ENCODE measurements around the gene ASXL1. TPM values are rescaled to one million over a fixed set of nuclear protein-coding genes. Genes with fewer than 3 reads are reported as not detected.
"Not testable (repeated sequence)": the region's sequence is repeated elsewhere in the genome, so short reads cannot be mapped to it uniquely, and the experiment has no call there.

The ASXL1 gene
- total RNA-seq, 1 donor from 2014 or later, result 140 TPM

DNA sequence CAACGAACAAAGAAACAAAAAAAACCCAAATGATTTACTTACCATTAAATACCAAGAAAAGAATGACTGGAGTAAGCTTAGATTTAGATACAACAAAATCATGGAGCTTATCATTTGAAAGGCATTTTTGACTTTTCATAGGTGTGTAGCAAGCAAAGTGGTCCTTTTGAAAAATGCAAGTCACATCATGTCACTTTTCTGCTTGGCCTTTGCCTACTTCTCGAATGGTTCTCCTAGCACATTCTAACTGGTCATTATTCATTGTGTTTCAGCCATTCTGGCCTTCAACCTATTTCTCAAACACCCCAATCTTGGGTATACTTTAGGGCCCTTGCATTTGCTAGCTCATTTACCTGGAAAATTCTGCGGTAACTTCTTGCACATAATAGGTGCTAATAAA lies 22.6 kb downstream of the ASXL1 start:
- Mint-ChIP-seq H3K27ac (ENCODE audit: unreplicated experiment) (no peak overlapping the region), H3K36me3 (ENCODE audit: low read depth) (peaks cover 7% of the 10 kb centered on the region), H3K27me3 (ENCODE audit: low read depth) (no peaks in the 10 kb centered on the region), H3K4me1 (peaks cover 25% of the 10 kb centered on the region), H3K4me3 (no peak overlapping the region), H3K9me3 (no peaks in the 10 kb centered on the region)
- TF ChIP-seq, protein P1, sequence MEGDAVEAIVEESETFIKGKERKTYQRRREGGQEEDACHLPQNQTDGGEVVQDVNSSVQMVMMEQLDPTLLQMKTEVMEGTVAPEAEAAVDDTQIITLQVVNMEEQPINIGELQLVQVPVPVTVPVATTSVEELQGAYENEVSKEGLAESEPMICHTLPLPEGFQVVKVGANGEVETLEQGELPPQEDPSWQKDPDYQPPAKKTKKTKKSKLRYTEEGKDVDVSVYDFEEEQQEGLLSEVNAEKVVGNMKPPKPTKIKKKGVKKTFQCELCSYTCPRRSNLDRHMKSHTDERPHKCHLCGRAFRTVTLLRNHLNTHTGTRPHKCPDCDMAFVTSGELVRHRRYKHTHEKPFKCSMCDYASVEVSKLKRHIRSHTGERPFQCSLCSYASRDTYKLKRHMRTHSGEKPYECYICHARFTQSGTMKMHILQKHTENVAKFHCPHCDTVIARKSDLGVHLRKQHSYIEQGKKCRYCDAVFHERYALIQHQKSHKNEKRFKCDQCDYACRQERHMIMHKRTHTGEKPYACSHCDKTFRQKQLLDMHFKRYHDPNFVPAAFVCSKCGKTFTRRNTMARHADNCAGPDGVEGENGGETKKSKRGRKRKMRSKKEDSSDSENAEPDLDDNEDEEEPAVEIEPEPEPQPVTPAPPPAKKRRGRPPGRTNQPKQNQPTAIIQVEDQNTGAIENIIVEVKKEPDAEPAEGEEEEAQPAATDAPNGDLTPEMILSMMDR (conservative IDR thresholded peaks at IDR 0.05), result no peak
- no peak for DNase-seq (ENCODE audit: low read depth, low spot score)

DNA sequence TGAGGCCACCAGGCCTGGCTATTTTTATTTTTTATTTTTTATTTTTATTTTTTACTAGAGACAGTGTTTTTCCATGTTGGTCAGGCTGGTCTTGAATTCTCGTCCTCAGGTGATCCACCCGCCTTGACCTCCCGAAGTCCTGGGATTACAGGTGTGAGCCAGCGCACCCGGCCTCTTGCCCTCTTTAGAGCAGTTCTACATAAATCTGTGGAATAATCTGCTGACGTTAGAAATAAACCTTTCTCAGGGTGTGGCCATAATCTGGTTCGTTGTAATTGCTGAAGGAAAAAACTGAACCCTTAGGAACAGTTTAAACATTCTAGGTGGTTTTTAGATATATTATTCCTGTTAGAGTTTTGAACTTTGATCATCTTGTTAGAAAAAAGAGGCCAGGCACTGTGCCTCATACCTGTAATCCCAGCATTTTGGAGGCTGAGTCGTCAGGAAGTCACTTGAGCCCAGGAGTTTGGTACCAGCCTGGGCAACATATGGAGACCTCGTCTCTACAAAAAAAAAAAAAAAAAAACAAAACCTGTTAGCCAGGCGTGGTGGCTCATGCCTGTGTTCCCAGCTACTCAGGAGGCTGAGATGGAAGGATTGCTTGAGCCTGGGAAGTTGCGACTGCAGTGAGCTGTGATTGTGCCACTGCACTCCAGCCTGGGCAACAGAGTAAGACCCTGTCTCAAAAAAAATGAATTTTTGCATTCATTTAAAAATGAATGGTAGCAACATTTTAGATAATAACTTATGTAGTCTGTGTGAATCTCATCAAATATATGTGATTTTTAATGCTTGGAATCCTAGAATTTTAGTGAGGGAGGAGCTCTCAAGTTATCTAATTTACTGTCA lies 24.2 kb downstream of the ASXL1 start:
- Mint-ChIP-seq H3K27me3 (ENCODE audit: low read depth) (no peaks in the 10 kb centered on the region), H3K36me3 (ENCODE audit: low read depth) (peaks cover 5% of the 10 kb centered on the region), H3K27ac (ENCODE audit: unreplicated experiment) (no peak overlapping the region)

GRCh38 chr20:32383441-32383840 lies 25.3 kb downstream of the ASXL1 start:
- Mint-ChIP-seq H3K4me1 (peaks cover 36% of the 10 kb centered on the region), H3K27ac (ENCODE audit: unreplicated experiment) (peak overlapping the region; percentile 30)
- not testable (repeated sequence) for H3K4me3 Mint-ChIP-seq; H3K27me3 Mint-ChIP-seq (ENCODE audit: low read depth); H3K9me3 Mint-ChIP-seq; H3K36me3 Mint-ChIP-seq (ENCODE audit: low read depth); DNase-seq (ENCODE audit: low read depth, low spot score)

More for the DNA sequence above, 24.2 kb downstream of the ASXL1 start:
- no peak for DNase-seq (ENCODE audit: low read depth, low spot score)
- Mint-ChIP-seq H3K9me3 (no peaks in the 10 kb centered on the region), H3K4me1 (peaks cover 31% of the 10 kb centered on the region), H3K4me3 (no peak overlapping the region)
- TF ChIP-seq, protein P1 (conservative IDR thresholded peaks at IDR 0.05), result no peak

- no peak overlapping the region for H3K4me3 Mint-ChIP-seq
- no peak overlapping the region for H3K27ac Mint-ChIP-seq (ENCODE audit: unreplicated experiment)
Measured at GRCh38 chr20:32385541-32385940, 27.4 kb downstream of the ASXL1 start.

GRCh38 chr20:32386091-32386490 lies 28.0 kb downstream of the ASXL1 start:
- no peaks in the 10 kb centered on the region for H3K9me3 Mint-ChIP-seq
- peaks cover 39% of the 10 kb centered on the region for H3K4me1 Mint-ChIP-seq
- TF ChIP-seq, protein P1 (conservative IDR thresholded peaks at IDR 0.05), result no peak

More at GRCh38 chr20:32385541-32385940, 27.4 kb downstream of the ASXL1 start:
- Mint-ChIP-seq H3K9me3 (no peaks in the 10 kb centered on the region), H3K36me3 (ENCODE audit: low read depth) (no peaks in the 10 kb centered on the region), H3K27me3 (ENCODE audit: low read depth) (no peaks in the 10 kb centered on the region), H3K4me1 (peaks cover 39% of the 10 kb centered on the region)
- TF ChIP-seq, protein P1 (conservative IDR thresholded peaks at IDR 0.05), result no peak
- DNase-seq (ENCODE audit: low read depth, low spot score), result no peak

DNA sequence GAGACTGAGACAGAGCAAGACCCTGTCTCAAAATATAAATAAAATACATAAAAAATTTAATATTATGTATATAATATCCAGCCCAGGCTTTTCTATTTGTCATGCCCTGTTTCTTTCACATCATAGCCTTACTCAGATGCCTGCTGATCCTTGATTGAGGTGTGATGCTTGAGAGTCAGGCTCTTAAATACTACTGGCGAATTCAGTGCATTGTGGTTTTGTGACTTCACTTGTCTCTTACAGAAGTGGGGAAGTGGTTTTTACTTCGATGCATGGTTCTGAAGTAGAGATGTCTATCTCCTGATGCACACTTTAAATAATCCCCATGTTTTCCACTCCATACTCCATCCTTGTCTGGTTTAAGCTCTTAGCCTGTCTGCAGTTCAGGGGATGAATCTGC lies 29.1 kb downstream of the ASXL1 start:
- Mint-ChIP-seq H3K36me3 (ENCODE audit: low read depth) (no peaks in the 10 kb centered on the region), H3K27me3 (ENCODE audit: low read depth) (no peaks in the 10 kb centered on the region), H3K4me1 (peaks cover 39% of the 10 kb centered on the region), H3K4me3 (no peak overlapping the region), H3K27ac (ENCODE audit: unreplicated experiment) (no peak overlapping the region), H3K9me3 (no peaks in the 10 kb centered on the region)
- DNase-seq (ENCODE audit: low read depth, low spot score), result no peak
- TF ChIP-seq, protein P1 (conservative IDR thresholded peaks at IDR 0.05), result no peak

More at GRCh38 chr20:32386091-32386490, 28.0 kb downstream of the ASXL1 start:
- Mint-ChIP-seq H3K4me3 (no peak overlapping the region), H3K36me3 (ENCODE audit: low read depth) (no peaks in the 10 kb centered on the region), H3K27me3 (ENCODE audit: low read depth) (no peaks in the 10 kb centered on the region), H3K27ac (ENCODE audit: unreplicated experiment) (no peak overlapping the region)
- DNase-seq (ENCODE audit: low read depth, low spot score), result no peak
